SU-DHL-6 (cell line): ENCODE results near the gene TTC27.

Source experiments
- EZH2phosphoT487 ChIP-seq: fragments of 200-600 bp; sonication (generic), shearing (Covaris generic); conservative IDR thresholded peaks from 2 replicates; pipeline ENCODE4 v1.6.1; 2018; ENCODE audit warnings: mild to moderate bottlenecking, antibody characterized with exemption, low read length, moderate library complexity, mixed read lengths
- TF ChIP-seq, protein P1 (sequence below): fragments of 200-600 bp; sonication (generic); IDR thresholded peaks from one replicate; pipeline ENCODE4 v1.5.1; 2017; ENCODE audit warnings: antibody characterized with exemption, mild to moderate bottlenecking, low read length, moderate library complexity; ENCODE audit not compliant: insufficient read depth, poor library complexity, severe bottlenecking

GRCh38 chr2:32864334-32865111 lies 236.7 kb downstream of the TTC27 start:
- TF ChIP-seq, protein P1, sequence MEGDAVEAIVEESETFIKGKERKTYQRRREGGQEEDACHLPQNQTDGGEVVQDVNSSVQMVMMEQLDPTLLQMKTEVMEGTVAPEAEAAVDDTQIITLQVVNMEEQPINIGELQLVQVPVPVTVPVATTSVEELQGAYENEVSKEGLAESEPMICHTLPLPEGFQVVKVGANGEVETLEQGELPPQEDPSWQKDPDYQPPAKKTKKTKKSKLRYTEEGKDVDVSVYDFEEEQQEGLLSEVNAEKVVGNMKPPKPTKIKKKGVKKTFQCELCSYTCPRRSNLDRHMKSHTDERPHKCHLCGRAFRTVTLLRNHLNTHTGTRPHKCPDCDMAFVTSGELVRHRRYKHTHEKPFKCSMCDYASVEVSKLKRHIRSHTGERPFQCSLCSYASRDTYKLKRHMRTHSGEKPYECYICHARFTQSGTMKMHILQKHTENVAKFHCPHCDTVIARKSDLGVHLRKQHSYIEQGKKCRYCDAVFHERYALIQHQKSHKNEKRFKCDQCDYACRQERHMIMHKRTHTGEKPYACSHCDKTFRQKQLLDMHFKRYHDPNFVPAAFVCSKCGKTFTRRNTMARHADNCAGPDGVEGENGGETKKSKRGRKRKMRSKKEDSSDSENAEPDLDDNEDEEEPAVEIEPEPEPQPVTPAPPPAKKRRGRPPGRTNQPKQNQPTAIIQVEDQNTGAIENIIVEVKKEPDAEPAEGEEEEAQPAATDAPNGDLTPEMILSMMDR = no peak
- no peak for TF ChIP-seq EZH2phosphoT487
